ENCODE measurements around the gene NUDT8.

GRCh38 chr11:67657300-67657699 lies 27.6 kb upstream of the NUDT8 start:
- TF ChIP-seq POLR2A (IDR thresholded peaks at IDR 0.05; ENCODE audit: low read length), result no peak
- no peak for TF ChIP-seq GATA1 (IDR thresholded peaks at IDR 0.05; ENCODE audit: low read depth, low read length)

Data from erythroblast (primary cell).